Measurements from ENCODE around the gene APBB1.

APBB1 gene

DNA sequence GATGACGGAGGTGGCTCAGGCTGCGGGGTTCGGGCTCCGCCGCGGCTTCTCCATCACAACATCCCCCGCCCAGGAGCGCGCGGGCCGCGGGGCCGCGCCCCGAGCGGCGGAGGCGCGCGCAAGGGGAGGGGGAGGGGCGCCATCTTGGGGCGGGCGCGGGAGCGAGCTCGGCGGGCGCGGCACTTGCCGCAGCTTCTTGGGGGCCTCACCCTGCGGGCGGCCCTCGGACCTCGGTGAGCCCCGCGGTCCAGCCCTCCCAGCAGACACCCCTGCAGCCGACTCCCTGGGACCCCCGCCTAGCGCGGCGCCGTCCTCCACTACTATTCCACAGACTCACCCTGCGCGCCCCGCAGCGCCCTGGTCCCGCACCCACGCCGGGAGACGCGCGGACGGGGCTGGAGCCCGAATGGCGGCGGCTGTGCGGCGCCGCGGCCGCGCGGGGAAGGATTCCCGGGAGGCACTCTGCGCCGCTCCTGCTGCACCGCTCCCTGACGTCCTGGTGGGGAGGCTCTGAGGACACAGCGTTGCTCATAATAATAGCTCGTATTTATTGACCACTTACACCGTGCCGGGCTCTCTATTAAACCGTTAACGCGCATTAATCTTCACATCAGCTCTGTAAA is at the start of gene APBB1:
Gene APBB1, minus strand, starts transcription at position 86 of the 623 bp plus-strand sequence. CDS start 7,747 bp downstream, outside the sequence.
- in situ Hi-C loops (cut with MboI; ENCODE audit: low sequenced_read_pairs) = no loop called here

DNA sequence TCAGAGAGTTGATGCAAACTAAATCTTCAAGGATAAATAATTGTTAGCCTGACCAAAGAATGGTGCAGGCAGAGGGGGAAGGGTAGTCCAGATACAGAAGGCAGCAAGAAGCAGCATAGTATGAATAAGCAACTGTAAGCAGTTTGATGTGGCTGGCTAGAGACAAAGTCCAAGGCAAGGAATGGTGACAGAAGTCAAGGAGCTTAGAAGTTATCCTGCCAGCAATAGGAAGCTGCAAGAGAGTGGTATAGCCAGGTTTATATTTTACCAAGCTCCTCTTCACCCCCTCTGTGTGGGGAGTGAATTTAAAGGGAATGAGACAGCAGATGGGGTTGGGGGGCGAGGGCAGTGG is 40.2 kb upstream of the APBB1 start:
- in situ Hi-C loops (cut with MboI; ENCODE audit: low sequenced_read_pairs) = no loop called here

DNA sequence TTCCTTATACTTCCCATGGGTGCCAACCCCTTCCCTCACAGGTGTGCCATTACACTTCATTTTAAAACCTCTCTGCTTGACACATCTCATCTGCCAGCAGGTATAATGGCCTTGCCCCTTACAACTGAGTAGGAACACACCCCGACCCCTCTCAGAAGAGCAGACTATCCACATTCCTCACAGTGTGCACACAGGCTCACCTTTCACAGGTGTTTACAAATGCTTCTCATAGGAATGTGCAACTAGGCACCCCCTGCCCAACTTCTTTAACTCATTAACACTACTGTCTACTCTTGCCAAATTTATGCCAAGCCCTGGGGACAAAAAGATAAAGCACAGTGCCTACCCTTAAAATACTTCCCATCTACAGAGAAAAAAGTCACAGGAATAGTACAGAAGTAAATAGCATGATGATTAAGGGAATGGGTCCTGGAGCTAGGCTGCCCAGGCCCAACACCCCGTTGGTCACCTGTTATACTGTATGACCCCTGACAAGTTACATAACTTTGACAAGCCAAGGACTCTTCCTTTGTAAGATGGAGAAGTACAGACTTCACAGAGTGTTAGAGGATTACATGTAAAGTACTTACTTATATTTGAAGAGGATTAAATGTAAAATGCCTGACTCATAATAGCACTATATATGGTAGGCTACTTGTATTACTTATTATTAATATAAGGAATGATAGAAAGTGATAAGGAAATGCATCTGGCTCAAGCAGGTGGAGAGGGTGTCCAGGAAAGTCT is 39.6 kb upstream of the APBB1 start:
- in situ Hi-C loops (cut with MboI; ENCODE audit: low sequenced_read_pairs) = no loop called here

DNA sequence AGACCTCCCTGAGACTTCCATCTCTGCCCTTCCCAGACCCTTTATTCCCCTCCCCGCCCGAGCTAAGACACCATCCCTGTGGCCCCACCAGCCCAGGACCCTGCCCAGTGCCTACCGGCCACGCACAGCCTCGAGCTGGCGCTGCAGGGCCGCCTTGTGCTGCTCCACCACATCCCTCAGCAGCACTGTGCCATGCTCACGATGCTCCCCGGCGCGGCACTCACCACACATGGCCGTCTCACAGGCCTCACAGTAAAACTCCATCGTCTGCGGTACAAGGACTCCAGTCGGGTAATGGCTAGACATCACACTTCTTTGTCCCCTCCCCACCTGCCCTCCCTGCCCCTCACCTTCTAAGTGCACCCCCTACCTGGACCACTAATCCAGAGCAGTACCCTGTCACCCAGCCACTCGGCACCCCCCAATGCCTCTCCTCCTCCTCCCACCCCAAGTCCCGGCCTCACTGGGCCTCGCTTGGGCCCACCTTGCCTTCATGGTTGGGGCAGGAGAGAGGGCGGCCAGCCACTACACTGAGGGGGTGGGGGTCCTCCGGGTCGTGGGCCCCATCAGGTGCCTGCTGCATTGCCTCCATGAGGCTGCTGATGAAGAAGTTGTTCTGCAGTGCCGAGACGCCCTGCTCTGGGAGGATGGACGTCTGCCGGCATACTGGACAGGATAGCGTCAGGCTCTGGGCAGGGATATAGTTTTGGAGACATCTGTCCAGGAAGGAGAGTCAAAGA is 38.9 kb upstream of the APBB1 start:
- in situ Hi-C loops (cut with MboI; ENCODE audit: low sequenced_read_pairs) = no loop called here

DNA sequence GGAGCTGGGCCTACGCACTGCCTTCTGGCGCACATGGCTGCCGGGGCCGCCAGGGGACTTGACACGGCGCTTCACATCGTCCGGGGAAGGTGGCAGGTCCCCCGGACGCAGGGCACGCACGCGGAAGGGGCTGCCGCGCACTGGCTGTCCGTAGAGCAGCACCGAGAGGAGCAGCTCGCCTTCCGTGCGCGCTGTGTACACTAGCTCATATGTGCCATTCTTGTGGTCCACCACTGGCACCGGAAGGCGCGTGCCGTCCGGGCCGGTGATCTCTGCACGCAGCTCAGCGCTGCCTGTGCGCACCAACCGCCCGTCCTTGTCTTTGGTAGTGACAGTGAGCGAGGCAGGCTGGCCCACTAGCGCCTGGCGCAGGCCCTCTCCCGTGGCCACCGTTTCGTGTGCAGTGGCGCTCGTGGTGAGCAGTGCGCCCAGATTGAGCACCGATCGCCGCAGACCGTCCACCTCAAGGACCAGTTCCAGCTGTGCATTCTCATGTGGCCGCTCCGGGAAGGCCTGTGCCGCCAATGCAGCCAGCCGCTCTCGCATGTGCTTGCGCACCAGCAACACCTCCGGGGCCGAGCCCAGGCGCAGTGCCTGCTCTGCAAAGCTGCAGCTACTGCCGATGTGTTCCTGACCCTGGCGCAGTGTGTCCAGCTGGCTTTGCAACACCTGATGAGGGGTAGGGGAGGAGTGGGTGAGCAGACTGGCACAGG is 37.6 kb upstream of the APBB1 start:
- in situ Hi-C loops (cut with MboI; ENCODE audit: low sequenced_read_pairs) = no loop called here

DNA sequence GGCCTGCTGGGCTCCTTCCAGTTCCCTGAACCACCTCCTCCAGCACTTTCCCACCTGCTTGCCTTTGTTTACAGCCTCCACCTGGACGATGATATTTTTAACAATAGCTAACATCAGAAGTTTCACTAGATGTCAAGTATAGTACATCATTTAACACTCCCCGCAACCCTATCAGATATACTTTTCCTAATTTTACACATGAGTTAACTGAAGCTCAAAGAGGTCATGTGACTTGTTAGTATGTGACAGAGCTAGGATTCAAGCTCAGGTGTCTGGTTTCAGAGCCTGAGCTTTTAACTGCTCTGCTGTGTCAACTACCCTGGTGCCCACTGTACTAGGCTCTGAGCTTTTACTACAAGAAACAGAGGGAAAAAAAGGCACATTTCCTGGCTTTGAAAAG is 36.2 kb upstream of the APBB1 start:
- in situ Hi-C loops (cut with MboI; ENCODE audit: low sequenced_read_pairs) = no loop called here

DNA sequence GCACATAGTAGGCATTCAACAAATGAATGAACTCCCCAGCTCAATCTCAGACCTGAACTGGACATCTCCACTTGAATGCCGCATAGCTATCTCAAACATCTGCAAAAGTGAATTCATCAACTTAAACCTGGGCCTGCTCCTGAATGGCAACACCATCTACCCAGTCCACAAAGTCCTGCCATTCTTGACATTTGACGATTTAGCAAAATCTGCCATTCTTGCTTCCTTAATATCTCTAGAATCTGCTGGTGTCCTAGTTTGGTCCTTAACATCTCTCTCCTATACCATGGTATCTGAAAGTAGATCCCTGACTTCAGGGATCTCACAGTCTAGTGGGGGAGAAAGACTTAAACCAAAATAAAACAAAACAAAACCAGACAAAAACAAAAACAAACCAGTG is 34.3 kb upstream of the APBB1 start:
- in situ Hi-C loops (cut with MboI; ENCODE audit: low sequenced_read_pairs) = no loop called here

DNA sequence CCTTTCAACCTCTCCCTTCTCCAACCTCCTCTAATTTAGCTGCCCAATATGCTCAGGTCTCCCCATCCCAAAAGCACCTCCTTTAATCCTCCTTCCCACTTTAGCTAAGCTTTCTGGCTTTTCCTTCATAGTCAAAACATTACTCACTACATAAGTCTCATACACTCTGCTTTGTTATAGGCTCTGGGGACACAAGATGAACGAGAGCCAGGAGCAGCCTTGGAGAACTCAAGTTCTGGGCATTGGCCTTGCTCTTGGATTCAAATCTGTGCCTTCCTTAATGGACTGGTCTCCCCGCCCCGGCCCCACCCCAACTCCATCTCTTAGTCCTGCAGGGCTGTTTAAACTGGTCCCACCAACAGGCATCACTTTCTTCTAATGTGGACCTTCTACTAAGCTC is 33.3 kb upstream of the APBB1 start:
- in situ Hi-C loops (cut with MboI; ENCODE audit: low sequenced_read_pairs) = no loop called here

DNA sequence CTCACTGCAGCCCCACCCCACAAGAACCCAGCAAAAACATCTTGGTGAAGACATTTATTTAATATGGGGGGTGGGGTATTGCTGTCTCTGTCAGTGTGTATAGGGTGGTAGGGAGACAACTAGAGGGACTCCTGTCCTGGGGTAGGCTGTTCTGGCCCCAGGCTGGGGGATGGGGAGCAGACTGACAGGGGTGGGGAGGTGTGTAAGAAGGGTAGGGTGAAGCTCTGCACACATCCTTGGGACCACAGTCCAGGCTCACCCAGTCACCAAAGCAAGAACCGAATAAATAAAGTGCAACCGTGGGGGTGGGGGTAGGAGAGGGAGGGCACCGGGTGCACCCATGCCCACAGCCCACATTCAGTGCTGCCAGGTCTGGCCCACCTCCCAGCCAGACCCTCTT is 29.7 kb upstream of the APBB1 start:
- in situ Hi-C loops (cut with MboI; ENCODE audit: low sequenced_read_pairs) = no loop called here

DNA sequence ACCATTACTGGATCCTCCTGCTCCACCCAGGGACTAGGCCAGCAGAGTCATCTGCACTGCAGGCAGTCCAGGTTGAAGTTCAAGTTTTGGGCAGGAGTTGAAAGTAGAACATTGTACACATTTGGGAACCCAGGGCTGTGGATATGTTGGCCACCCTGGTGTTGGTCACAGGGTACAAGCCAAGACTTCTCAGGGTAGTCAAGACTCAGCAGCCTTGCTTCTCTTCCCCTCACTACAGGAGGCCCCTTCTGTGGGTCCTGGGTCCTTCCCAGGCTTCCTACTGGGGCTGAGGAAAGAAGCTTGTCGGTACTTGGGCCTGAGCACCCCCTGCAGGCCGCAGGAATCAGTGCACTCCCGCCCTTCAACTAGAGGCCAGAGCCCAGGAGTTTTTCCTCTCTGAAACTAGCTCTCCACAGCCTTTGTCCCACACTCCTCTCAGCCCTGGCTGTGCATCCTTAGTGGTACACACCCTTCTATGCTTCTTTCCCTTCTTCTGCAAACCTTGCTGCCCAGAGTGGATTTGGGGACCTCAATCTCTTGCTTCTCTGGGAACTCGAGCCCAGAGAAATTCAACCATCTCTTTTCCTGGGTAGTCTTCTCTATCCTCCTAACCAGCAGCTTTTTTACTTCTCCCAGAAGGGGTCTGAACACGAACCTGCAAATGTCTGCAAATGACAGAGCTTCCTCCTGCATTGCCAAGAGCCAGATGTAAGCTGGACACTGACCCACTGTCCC is 24.5 kb upstream of the APBB1 start:
- in situ Hi-C loops (cut with MboI; ENCODE audit: low sequenced_read_pairs) = no loop called here

DNA sequence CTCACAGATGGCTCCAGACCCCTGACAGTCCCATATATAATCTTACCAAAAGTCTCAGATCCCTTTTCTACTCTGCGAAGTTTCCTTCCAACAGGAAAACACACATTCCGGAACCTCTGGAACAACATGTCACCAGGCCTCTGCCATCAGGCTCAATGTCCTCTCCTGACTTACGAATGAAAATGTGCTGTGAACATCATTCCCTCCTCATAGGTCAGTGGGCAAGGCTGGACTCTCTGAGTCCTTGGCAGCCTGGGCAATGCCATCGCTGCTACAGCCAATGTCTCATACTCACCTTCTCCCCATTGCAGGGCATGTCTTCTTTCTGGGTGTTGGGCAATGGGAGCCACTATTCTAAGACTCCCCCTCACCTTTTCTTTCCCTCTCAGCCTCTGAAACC is 23.5 kb upstream of the APBB1 start:
- in situ Hi-C loops (cut with MboI; ENCODE audit: low sequenced_read_pairs) = no loop called here

DNA sequence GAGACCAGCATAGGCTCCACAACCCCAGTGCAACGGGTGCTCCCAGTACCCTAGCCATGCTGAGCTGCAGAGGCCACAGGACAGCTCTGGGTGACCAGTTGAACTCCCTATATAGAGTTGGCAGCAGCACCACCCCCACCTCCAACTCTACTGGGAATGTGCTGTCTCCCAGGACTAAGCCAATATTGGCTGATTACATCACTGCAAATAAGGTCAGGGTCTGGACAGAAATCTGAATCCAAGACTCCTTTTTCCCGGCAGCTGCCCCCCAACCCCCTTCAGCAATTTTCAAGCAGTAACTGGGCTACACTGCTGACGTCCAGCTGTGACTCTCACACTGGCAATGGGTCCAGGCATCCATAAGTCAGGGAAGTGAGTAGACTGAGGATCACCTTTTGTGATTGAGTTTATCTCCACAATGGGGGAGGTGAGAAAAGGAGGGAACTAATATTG is 22.0 kb upstream of the APBB1 start, which contains the start of gene HPX:
Gene HPX, minus strand, starts transcription at position 82 of the 453 bp plus-strand sequence. Its CDS starts 24 bp downstream, at position 58.
- in situ Hi-C loops (cut with MboI; ENCODE audit: low sequenced_read_pairs) = no loop called here

DNA sequence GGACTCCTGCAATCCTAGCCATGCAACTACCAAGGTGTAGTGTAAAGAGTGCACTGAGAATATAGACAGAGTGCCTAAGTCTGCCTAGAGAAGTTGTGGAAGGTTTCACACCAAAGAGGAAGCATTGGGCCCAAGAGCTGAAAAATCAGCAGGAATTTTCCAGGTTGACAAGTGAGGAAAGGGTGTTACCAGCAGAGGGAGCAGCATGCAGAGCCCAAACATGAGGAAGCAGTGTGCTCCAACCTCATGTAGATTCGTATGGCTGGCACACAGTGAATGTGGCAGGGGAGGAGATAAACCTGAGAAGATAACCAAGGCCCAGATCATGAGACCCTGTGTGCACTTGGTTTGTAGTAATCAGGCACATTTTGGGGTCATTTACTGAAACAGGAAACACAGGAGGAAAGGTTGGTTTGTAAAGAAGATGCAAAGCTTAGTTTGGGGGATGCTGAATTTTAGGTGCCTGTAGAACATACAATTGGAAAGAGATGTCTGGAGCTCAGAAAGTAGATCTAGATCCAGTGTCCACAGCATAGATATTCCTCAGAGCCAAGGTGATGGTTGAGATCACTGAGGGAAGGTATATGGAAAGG is 20.2 kb upstream of the APBB1 start:
- in situ Hi-C loops (cut with MboI; ENCODE audit: low sequenced_read_pairs) = no loop called here

DNA sequence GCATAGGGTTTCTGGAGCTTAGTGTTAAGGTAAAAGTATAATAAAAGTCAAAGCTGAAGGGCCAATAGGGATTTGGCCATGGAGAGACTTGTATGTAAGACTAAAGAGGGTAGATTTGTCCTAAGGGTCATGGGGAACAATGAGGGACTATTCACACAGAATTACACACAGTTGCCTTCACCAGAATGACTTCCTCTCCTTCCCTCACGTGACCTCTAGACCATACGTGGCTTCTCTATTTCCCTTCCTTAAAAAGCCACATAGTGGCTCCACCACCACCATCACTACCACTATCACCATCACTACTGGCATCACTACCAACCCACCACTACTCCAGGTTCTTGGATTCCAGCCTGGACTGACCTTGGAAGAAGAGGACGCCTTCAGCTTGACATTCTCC is 19.1 kb upstream of the APBB1 start:
- in situ Hi-C loops (cut with MboI; ENCODE audit: low sequenced_read_pairs) = no loop called here

DNA sequence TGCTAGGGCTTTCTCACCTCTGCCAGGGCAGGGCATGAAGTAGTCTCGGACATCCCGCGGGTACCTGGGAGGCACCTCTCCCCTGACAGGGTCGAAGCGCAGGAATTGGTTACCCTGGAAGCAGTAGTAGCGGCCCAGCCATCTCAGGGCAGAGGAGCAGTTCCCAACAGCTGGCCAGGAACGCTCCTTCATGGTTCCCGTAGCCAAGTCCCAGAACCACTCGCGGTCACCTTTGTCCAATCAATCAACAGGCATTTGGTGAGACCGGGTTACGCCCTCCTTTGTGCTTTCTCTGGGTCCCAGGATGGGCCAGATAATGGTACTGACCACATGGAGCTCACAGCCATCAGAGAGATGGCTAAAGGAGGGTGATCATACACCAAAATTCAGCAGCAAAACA is 18.5 kb upstream of the APBB1 start:
- in situ Hi-C loops (cut with MboI; ENCODE audit: low sequenced_read_pairs) = no loop called here

DNA sequence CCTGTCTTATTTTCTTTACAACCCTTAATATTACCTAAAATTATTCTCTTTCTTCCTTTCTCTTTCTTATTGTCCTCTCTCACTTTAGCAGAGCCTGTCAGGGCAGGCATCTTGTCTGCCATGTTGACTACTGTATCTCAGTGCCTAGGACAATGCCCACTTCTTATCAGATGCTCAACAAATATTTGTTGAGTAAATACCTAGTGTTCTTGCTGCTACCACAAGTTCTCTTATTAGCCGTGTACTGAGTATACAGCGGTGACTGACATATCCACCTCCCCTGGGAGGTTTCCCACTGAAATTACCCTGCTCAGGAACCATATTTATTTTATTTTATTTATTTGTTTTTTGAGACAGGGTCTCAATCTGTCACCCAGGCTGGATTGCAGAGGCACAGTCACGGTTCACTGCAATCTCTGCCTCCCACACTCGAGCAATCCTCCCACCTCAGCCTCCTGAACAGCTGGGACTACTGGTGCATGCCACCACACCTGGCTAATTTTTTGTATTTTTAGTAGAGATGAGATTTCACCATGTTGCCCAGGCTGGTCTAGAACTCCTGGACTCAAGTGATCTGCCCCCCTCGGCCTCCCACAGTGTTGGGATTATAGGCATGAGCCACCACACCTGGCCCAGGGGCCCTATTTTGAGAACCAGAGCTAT is 15.2 kb upstream of the APBB1 start:
- in situ Hi-C loops (cut with MboI; ENCODE audit: low sequenced_read_pairs) = no loop called here

DNA sequence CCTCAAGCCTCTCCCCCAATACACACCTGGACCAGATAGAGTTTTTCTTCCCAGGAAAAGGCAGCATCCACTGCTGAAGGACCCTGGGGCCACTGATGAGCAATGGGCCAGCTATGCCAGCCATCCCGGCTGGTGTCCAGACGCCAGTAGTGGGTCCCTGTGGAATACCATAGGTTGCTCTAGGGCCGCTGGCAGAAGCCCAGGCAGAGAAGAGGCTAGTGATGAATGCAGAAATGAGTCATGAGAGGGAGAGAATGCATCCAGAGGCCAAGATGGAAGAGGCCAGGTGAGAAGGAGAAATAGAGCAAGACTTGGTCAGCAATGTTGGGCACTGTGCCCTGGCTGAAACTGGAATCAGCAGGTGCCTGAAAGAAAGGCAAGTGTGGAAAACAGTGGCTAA is 13.0 kb upstream of the APBB1 start:
- in situ Hi-C loops (cut with MboI; ENCODE audit: low sequenced_read_pairs) = no loop called here

DNA sequence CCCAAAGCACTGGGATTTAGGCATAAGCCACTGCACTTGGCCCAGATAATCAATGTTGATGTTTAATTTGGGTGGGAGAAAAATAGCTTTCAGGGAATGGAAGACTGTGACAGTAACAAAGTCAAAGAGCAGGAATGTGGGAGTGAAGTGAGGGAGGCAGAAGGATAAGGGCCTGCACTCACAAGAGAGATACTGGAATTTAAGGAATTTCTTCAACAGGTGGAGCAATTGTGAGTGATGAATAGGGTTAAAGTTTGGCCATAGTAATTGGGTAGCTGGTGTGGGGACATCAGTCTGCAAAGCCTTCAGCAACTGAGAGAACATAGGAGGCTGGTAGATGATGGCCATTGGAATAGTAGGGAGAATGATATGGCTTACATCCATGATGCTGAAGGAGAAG is 8.6 kb upstream of the APBB1 start:
- in situ Hi-C loops (cut with MboI; ENCODE audit: low sequenced_read_pairs) = no loop called here

DNA sequence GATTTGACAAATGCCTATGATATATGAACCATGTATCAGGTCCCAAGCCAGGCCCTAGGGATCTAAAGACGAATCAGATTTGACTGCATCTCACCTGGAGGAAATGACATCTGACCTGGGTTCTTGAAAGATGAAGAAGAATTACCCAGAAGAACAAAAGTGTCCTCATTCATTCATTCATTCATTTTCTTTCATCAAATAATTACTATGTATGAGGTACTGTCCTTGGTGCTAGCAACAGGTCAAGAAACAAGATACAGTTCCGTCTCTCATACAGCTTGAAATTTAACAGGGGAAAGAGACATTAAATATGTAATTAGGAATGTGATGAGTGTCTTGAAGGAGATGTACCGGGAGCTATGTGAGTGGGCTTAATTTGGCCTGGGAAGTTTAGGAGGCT is 1.8 kb upstream of the APBB1 start:
- in situ Hi-C loops (cut with MboI; ENCODE audit: low sequenced_read_pairs) = no loop called here

DNA sequence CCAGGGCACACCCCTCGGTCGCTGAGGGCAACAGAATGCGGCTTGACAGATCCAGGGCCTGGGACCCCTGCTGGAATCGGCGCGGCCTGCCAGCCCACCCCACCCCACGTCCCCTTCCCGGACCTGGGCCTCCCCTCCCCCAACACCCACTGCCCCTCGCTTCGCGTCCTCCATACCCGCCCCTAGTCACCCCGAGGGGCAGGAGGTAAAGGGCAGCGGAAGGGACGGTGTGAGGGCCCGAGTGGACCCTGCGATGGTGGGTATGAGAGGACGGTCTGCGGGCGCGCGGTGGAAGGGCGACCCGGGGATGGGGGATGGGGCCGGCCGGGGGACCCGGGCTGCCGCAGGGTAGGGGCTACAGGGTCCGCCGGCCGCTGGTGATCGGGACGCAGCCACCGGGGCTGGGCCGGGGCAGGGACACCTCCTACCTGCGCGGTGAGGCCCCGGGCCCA is 311 bp downstream of the APBB1 start:
- in situ Hi-C loops (cut with MboI; ENCODE audit: low sequenced_read_pairs) = no loop called here

Measured in HL-60/S4 (cell line).